Body of pancreas (tissue), 4 donors: Measurements from ENCODE around the gene ART5.

ENCODE experiments used
- POLR2A ChIP-seq, 3 donors: fragments of 450-650 bp; IDR thresholded peaks; one replicate each; pipeline ENCODE4 v1.6.1; 2016; ENCODE audit warnings: antibody characterized with exemption in 3 of 3, mild to moderate bottlenecking in 2 of 3
- TF ChIP-seq, protein P1 (sequence below), 7 experiments: fragments of 450-650 bp in 4 of 7; fragments of 200-600 bp in 3 of 7; sonication (generic) in 3 of 7; IDR thresholded peaks; one replicate each; pipeline ENCODE4 v1.5.1; 2016 to 2019; ENCODE audit warnings: antibody characterized with exemption in 7 of 7

DNA sequence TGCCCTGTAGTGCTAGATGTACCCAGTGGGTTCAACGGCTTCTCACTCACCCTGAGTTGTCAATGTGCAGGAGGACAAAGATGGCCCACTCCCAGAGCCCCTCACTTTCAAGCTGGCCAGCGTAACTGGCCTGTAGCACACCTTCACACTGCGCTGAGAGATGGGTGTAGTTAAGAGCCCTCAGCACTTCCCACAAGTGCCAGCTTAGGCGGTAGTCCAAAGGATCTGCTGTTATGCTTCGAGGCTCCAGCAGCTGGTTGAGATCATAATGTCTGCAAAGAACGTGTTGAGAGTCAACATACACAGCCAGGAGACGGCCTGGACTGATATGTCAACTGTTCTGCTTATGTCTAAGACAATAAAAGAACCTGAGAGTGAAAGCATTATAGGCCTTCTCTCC lies 44.1 kb upstream of the ART5 start:
- TF ChIP-seq, protein P1, sequence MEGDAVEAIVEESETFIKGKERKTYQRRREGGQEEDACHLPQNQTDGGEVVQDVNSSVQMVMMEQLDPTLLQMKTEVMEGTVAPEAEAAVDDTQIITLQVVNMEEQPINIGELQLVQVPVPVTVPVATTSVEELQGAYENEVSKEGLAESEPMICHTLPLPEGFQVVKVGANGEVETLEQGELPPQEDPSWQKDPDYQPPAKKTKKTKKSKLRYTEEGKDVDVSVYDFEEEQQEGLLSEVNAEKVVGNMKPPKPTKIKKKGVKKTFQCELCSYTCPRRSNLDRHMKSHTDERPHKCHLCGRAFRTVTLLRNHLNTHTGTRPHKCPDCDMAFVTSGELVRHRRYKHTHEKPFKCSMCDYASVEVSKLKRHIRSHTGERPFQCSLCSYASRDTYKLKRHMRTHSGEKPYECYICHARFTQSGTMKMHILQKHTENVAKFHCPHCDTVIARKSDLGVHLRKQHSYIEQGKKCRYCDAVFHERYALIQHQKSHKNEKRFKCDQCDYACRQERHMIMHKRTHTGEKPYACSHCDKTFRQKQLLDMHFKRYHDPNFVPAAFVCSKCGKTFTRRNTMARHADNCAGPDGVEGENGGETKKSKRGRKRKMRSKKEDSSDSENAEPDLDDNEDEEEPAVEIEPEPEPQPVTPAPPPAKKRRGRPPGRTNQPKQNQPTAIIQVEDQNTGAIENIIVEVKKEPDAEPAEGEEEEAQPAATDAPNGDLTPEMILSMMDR (IDR thresholded peaks at IDR 0.05) = no peak
- no peak for TF ChIP-seq POLR2A (IDR thresholded peaks at IDR 0.05)
